ENCODE data around the gene MAGOH.
"Not testable (repeated sequence)": the region's sequence is repeated elsewhere in the genome, so short reads cannot be mapped to it uniquely, and the experiment has no call there.

The MAGOH gene

DNA sequence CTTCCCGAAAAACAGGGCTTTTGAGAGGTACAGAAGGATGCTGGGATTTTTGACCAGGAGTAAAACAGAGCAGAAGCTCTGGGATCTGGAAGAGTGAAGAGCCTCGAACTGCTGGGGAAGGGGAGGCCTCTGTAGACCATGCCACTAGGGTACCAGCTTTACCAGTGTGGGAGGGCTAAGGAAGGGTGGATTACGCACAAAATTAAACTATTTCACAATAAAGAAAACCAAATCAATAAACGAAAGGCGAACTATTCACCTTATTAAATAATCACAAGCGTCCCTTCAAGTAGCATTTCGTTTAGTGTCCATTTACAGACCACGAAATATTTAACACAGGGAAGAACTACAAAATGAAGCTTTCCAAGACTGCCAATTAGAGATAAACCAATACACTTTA, 18.6 kb downstream of the MAGOH start:
- DNase-seq: no peak

DNA sequence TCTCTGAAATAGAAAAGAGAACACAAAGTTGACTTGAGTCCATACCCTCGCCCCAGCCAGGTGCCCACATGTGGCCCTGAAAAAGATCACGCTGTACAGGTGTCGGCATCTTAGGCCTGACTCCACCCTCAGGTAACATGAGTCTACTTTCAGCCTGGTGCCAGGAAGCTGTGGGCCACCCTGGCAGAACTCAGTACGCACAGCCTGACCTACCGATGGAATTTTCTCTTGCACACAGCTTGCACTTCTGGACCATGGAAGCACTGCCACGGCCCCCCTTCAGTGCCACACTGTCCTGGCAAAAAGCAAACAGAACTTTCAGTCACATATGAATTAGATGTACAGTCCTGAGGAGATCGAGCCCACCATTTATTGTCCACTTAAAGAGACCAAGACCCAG, 20.1 kb downstream of the MAGOH start:
- no peak for DNase-seq

DNA sequence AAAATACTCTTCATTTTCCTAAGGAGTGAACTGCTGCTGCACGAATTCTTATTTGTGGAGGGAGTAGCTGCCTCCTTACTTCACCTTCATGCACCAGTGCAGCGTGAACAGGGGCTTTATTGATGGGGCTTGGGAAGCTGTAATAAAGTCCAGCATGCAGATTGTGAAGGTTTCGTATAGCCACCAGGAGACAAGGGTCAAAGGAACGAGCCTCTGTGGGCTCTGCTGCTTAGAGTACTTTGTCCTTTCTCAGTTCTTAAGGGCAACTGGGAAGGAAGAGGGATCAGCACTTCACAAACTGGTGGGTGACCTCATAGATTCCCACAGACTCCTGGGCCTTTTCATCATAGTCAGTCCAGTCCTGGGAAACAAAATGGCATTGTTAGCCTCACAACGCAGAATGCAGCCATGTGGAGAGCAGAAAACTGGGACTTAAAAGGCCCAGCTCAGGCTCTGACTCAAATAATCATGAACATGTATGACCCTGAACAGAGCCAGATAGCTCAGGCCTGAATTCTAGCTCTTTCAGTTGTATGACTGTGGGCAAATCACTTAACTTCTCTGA, 23.9 kb downstream of the MAGOH start:
- no peak for DNase-seq

DNA sequence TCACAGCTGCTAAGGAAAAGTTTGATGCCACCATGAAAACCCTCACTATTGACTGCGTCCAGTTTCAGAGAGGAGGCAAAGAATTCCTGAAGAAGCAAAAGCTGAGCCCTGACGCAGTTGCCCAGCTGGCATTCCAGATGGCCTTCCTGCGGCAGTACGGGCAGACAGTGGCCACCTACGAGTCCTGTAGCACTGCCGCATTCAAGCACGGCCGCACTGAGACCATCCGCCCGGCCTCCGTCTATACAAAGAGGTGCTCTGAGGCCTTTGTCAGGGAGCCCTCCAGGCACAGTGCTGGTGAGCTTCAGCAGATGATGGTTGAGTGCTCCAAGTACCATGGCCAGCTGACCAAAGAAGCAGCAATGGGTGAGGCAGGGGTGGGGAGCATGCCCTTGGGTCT, 27.4 kb downstream of the MAGOH start:
- no peak for DNase-seq

DNA sequence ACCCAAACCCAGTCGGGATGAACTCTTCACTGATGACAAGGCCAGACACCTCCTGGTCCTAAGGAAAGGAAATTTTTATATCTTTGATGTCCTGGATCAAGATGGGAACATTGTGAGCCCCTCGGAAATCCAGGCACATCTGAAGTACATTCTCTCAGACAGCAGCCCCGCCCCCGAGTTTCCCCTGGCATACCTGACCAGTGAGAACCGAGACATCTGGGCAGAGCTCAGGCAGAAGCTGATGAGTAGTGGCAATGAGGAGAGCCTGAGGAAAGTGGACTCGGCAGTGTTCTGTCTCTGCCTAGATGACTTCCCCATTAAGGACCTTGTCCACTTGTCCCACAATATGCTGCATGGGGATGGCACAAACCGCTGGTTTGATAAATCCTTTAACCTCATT, 28.0 kb downstream of the MAGOH start:
- no peak for DNase-seq

DNA sequence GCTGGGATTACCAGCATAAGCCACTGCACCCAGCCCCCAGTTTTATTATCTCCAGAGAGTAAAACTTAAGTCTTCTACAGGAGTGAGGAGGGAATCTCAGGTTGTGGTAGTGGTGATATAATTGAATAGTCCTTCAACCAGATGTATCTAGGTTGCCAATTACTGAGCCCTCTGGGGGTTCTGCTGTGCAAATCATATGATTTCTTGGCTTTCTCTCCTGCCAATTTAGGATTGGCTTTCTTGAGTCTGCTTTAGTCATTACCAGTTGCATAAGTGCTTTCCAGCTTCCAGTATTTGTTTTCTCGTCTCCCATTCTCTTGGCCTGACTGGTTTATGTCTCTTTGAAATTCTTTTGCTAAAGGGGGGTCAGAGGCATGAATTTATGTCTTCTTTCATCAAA, 30.6 kb downstream of the MAGOH start:
- DNase-seq: no peak

DNA sequence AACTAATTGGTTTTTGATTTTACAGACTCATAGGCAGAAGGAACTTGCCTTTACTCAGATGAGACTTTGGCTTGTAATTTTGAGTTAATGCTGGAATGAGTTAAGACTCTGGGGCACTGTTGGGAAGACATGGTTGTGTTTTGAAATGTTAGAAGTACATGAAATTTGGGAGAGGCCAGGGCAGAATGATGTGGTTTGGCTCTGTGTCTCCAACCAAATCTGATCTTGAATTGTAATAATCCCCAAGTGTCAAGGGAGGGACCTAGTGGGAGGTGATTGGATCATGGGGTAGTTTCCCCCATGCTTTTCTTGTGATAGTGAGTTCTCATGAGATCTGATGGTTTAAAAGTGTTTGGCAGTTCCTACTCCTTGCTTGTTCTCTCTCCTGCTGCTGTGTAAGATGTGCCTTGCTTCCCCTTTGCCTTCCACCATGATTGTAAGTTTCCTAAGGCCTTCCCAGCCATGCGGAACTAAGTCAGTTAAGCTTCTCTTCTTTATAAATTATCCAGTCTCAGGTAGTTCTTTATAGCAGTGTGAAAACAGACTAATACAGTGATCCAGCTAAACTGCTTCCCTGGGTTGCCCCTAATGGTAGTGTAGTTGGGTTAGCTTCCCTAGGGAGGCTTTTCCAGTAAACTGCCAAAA, 31.5 kb downstream of the MAGOH start:
- DNase-seq: no peak

DNA sequence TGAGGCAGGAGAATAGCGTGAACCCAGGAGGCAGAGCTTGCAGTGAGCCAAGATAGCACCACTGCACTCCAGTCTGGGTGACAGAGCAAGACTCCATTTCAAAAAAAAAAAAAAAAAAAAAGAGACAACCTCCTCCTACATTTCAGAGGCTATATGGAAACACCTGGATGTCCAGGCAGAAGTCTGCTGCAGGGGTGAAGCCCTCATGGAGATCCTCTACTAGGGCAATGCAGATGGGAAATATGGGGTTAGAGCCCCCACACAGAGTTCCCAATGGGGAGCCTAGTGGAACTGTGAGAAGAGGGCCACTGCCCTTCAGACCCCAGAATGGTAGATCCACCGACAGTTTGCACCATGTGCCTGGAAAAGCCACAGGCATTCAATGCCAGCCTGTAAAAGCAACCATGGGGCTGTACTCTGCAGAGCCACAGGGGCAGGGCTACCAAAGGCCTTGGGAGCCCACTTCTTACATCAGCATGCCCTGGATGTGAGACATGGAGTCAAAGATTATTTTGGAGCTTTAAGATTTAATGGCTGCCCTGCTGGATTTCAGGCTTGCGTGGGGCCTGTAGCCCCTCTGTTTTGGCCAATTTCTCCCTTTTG, 32.1 kb downstream of the MAGOH start:
- not testable (repeated sequence) for DNase-seq

DNA sequence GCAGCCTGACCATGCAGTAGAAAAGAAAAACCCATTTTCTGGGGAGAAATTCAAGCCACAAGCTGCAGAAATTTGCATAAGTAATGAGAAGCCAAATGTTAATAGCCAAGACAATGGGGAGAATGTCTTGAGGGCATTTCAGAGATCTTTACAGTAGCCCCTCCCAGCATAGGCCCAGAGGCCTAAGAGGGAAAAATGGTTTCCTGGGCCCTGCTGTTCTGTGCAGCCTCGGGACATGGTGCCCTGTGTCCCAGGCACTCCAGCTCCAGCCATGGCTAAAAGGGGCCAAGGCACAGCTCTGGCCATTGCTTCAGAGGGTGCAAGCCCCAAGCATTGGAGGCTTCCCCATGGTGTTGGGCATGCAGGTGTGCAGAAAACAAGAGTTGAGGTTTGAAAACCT, 32.8 kb downstream of the MAGOH start:
- not testable (repeated sequence) for DNase-seq

DNA sequence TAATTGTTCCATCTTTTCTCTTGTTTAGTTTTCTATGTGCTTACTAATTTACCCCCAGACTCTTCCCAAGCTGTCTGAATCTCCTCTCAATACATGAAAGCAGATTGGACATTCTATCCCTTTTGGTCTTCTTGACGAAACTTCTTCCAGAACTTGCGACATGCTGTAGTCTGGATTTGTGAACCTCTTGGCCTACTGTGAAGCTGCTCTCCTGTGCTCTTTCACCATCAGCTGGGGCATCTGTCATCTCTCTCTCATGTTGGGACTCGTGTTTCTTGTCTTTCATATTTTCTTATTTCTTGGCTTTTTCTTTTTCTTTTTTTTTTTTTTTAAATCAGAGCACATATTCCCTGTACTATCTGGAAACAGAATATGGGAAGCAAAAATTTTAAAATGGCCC, 34.9 kb downstream of the MAGOH start:
- no peak for DNase-seq

DNA sequence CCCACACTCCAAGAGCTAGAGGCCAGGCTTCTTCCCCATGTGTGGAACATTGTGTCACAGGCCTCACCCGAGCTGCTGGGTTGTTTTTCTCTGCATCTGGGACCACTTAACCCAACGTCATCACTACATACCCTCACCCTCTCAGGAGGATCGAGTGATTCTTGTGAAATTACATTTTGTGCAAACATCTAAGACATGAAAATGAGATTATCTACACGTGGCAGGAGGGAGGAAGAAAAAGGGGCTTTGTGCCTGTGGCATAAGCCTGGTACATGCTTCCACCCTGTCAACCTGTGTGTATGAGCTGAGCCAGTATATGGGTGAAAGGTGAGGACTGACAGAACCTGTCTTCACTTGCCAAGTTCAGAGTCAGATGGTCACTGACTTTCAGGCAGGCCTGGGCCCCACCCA, 40.1 kb downstream of the MAGOH start:
- DNase-seq: no peak

DNA sequence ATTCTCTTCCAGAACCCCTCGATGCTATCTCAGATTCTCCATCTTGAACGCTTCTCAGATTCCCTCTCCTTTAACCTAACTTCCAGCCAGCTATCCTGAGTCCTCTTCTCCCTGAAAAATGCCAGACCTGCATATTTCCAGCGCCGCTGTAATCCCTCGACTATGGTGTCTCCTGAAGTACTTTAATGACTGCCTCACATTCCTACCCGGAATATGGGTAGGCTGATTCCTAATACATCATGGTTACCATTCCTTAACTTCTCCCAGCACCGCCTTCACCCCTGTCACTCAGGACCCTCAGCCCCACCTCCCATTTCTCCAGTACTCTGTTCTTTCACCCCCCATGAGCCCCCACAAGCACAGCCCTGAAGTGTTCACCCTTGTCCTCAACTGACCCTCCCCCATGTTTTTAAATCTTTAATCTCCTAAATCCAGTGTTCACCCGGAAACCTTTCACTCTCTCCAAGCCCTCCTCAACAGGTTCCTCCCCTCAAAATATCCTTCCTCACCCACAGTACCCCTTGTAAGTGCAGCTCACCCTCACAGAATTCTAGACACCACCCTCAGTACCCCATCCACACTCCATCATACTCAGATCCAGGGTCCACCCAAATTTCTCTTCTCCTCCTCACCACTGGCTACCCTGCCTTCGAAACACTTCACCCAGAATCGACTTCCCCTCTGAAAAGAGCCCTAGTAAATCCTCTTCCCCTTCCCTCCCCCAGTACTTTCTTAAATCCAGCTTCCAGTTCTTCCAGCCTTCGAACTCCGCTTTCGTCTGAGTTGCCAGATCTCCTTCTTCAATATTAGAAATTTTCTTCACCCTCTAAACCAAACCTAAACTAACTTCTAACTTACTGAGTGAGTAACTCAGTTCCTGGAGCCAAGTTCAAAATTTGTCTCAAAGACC, 40.8 kb downstream of the MAGOH start:
- no peak for DNase-seq

DNA sequence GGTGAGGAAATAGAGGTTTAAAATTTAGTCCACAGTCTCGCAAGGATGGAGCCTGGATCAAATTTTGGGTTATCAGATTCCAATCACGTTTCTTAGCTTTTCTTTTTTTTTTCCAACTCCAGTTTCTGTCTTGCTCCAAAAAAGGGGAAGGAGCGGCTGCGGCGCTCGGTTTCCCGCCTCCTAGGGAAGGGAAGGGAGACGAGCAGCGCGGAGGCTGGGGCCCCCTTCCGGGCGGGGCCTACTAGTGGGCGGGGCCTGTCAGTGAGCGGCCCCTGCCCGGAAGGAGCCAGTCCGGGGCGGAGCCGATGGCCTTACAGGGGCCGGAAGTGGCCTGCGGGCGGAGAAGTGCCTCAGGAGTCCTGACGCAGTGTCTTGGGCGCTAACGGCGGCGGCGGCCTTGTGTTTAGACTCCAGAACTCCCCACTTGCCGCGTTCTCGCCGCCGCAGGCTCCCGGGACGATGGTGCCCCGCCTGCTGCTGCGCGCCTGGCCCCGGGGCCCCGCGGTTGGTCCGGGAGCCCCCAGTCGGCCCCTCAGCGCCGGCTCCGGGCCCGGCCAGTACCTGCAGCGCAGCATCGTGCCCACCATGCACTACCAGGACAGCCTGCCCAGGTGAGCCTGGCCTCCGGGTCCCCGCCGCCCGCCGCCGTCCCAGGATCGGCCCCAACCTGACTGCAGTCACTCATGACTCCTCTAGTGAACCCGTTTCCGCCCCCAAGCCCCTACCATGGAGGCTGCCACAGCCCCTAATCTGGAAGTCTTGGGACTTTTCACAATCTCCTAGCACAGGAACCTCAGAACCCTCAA, 41.6 kb downstream of the MAGOH start, which contains the start of gene CPT2:
CPT2 (plus strand) TSS at position 340 of the 806 bp plus-strand sequence; CDS start at position 460, 120 bp downstream.
- peak; percentile 78 to 89 (median 83) for DNase-seq

DNA sequence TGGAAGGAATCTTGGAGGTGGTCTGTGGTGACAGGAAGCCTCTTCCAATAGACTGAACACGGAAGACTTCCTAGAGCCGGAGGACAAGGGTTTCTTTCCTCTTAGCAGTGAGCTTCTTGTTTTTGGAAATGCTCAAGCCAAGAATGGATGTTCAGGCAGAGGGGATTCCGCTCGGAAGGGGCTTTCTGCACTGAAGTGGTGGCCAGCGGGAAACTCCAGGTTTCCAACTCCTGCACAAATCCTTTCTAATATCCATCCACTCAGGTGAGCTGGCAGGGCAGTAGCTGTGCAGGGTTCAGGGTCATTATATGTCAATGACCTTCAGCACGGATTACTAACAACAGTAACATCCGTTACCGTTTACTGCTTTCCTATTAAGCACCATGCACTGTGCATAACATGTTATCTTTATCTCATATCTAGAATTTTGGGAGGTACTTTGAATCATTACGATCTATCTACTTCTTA, 42.3 kb downstream of the MAGOH start:
- no peak for DNase-seq

DNA sequence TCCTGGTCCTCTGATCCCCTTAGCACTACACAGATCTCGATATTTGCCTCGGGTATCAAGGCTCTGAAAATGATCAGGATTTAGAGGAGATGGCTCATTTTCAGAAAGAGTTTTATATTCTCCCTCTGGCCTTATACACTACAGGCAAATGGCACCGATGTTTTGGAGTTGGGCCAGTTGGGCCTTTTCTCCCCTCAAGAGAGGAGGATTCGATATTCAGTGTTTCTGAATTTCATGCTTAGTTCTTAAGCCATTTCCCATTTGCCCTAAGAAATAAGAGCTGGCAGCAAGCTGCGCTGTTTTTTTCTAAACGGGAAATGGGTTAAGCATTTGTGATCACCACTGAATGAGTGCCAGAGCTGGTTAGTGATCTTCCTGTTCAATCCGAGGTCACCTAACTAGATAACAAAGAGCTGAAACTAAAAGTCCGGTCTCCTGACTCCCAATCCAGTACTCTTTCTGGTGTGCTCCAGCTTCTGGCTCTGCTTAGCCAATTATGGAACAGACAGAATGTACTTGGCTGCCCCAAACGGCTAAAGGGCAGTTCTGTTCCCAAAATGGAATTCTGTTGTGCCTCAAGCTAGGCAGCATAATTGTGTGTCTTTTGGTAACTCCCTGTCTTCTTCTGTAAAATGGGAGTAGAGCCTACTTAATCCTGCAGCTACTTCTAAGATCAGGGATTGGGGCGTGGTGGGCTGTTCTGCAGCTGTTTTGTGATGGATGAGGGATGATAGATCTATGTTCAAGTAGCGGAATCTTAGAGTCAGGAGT, 42.9 kb downstream of the MAGOH start:
- no peak for DNase-seq

DNA sequence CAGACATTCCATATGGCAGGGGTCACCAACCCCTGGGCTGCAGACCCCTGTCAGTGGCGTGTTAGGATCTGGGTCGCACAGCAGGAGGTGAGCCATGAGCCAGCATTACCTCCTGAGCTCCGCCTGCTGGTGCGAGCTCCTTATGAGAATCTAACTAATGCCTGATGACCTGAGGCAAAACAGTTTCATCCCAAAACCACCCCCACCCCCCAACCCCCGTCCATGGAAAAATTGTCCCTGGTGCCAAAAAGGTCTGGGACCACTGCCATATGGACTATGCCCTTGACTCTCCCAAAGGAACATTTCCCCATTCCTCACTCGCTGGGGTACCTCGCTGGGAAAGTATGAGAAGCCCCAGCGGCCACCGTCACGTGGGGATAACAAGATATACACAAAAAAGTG, 48.1 kb downstream of the MAGOH start:
- DNase-seq: no peak

DNA sequence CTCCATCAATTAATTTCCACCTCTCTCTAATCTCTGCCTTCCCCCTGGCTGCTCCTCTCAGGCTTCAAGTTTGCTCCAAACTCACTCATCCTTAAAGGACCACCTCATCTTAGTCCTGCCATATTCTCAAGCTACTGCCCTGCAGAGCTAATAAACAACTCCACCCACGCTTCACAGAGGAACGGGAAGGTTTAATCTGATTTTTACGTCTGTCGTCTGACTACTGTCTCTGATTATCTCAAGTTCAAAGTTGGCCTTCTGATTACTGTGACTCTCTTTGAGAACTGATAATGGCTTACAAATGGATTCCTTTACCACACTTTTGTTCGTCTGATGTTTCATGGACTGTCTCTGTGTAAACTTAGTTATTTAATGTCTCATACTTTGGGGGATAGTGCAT, 49.3 kb downstream of the MAGOH start:
- no peak for DNase-seq

DNA sequence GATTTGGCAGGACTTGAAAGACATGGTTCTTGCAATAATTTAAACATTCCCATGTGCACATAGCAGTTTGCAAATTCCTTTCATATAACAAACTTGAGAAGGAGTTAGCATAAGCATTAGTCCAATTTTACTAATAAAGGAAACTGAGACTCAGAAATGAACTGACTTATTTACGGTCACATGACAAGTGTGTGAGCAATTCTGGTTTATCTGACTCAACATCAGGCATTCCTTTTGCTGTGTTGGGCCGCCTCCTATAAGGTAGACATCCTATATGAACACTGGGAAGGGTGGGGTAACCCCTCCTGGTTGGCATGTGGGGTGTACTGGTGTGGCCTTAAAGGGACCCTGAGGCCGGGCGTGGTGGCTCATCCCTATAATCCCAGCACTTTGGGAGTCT, 50.2 kb downstream of the MAGOH start:
- no peak for DNase-seq

DNA sequence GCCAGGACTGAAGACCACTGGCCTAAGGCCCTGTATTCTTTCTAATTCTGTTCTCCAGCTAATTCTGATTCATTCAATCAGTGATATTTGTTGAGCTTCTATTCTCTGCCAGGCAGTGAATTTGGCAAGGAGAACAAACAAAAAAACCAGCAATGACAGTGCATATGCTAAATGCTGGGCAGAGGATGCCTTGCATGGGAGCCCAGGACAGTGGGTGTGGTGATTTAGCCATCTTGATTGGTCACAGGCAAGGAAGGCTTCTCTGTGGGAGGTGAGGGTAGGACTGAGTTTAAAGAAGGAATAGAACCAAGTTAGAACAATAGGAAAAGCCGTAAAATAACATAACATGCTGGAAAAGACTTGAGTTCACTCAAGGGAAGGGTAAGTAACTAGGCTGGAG, 50.9 kb downstream of the MAGOH start:
- DNase-seq: no peak

DNA sequence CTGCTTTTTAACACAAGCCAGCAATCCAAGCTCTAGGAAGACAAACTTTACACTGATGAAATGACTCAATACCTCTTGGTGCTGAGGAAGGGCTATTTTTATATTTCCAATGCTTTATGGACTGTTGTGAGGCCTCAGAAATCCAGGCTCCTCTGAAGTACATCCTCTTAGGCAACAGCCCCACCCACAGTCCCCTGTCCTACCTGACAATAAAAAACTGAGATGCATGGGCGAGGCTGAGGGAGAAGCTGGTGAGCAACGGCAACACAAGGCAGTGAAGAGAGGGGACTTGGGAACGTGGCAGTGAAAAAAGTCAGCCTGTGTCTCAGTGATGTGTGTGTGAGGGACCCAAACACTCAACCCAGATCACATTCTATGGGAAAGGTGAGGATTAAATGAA, 51.8 kb downstream of the MAGOH start:
- no peak for DNase-seq

DNA sequence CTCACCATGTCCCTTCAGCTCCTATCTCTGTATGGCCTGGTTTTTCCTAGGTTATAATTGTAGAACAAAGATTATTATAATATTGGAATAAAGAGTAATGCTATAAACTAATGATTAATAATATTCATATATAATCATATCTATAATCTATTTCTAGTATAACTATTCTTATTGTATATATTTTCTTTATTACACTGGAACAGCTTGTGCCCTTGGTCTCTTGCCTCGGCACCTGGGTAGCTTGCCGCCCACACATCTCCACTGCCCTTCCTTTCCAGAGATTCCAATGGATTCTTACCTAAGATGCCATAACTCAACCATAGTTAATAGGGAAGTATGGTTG, 52.4 kb downstream of the MAGOH start:
- DNase-seq: not testable (repeated sequence)
